GM12878 (cell line): Measurements from ENCODE around the gene NCKAP5.

ENCODE experiments used
- EP300 ChIP-seq, 2 experiments: fragments of 150-350 bp in 1 of 2; IDR thresholded peaks; 2 replicates each; pipeline ENCODE4 v1.6.1; 2011 to 2012; ENCODE audit warnings: low read depth in 2 of 2, low read length in 2 of 2, borderline replicate concordance in 1 of 2, improper control_type of control experiment in 1 of 2, inconsistent platforms in 1 of 2; ENCODE audit not compliant: control insufficient read depth in 1 of 2
- ESRRA ChIP-seq: IDR thresholded peaks from 2 replicates; pipeline ENCODE4 v1.6.1; 2012; ENCODE audit warnings: mild to moderate bottlenecking, low read length, improper control_type of control experiment
- EZH2 ChIP-seq: IDR thresholded peaks from 2 replicates; pipeline ENCODE4 v1.6.1; 2012; ENCODE audit warnings: low read depth, mild to moderate bottlenecking, control low read depth, inconsistent platforms, low read length, borderline replicate concordance; ENCODE audit not compliant: control insufficient read depth
- GABPA ChIP-seq: IDR thresholded peaks from 2 replicates; pipeline ENCODE4 v1.6.1; 2014; ENCODE audit warnings: antibody characterized with exemption, low read depth, mild to moderate bottlenecking, inconsistent platforms
- GATAD2B ChIP-seq: fragments of 450-650 bp; conservative IDR thresholded peaks from 2 replicates; pipeline ENCODE4 v1.6.1; 2017; ENCODE audit warnings: low read depth, mild to moderate bottlenecking, moderate library complexity
- NR2C2 ChIP-seq: IDR thresholded peaks from 2 replicates; pipeline ENCODE4 v1.6.1; 2011; ENCODE audit warnings: borderline replicate concordance, low read depth; ENCODE audit not compliant: control insufficient read depth, insufficient read length
- POLR2A ChIP-seq: IDR thresholded peaks from 2 replicates; pipeline ENCODE4 v1.6.1; 2011; ENCODE audit warnings: low read depth, mild to moderate bottlenecking, low read length
- POLR2AphosphoS5 ChIP-seq: IDR thresholded peaks from 2 replicates; pipeline ENCODE4 v1.6.1; 2011; ENCODE audit warnings: mild to moderate bottlenecking, low read length, inconsistent platforms
- SIX5 ChIP-seq: IDR thresholded peaks from 2 replicates; pipeline ENCODE4 v1.6.1; 2011; ENCODE audit warnings: mild to moderate bottlenecking, low read depth, low read length, moderate library complexity; ENCODE audit not compliant: severe bottlenecking
- SP1 ChIP-seq: IDR thresholded peaks from one replicate; pipeline ENCODE4 v1.6.1; 2011; ENCODE audit warnings: low read depth, low read length
- TF ChIP-seq, protein P1 (sequence below): IDR thresholded peaks from 2 replicates; pipeline ENCODE4 v1.6.1; 2011; ENCODE audit warnings: low read depth, low read length, improper control_type of control experiment, borderline replicate concordance
- TF ChIP-seq, protein P2 (sequence below), 3 experiments: IDR thresholded peaks in 2 of 3; conservative IDR thresholded peaks in 1 of 3; 2 replicates each; pipeline ENCODE4 v1.5.1; 2011; ENCODE audit warnings: low read depth in 3 of 3, low read length in 3 of 3, mild to moderate bottlenecking in 3 of 3, control low read depth in 2 of 3, moderate library complexity in 2 of 3, inconsistent platforms in 1 of 3, mixed read lengths in 1 of 3; ENCODE audit not compliant: control insufficient read depth in 2 of 3, insufficient read depth in 1 of 3; ENCODE audit errors: extremely low read depth in 1 of 3

- no peak for TF ChIP-seq POLR2A
- no peak for TF ChIP-seq SIX5
- TF ChIP-seq ESRRA, result no peak
- TF ChIP-seq GATAD2B, result no peak
- TF ChIP-seq SP1, result no peak
- TF ChIP-seq, protein P1, sequence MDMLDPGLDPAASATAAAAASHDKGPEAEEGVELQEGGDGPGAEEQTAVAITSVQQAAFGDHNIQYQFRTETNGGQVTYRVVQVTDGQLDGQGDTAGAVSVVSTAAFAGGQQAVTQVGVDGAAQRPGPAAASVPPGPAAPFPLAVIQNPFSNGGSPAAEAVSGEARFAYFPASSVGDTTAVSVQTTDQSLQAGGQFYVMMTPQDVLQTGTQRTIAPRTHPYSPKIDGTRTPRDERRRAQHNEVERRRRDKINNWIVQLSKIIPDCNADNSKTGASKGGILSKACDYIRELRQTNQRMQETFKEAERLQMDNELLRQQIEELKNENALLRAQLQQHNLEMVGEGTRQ, result no peak
- no peak for TF ChIP-seq POLR2AphosphoS5
- no peak for TF ChIP-seq EZH2
- TF ChIP-seq, protein P2, sequence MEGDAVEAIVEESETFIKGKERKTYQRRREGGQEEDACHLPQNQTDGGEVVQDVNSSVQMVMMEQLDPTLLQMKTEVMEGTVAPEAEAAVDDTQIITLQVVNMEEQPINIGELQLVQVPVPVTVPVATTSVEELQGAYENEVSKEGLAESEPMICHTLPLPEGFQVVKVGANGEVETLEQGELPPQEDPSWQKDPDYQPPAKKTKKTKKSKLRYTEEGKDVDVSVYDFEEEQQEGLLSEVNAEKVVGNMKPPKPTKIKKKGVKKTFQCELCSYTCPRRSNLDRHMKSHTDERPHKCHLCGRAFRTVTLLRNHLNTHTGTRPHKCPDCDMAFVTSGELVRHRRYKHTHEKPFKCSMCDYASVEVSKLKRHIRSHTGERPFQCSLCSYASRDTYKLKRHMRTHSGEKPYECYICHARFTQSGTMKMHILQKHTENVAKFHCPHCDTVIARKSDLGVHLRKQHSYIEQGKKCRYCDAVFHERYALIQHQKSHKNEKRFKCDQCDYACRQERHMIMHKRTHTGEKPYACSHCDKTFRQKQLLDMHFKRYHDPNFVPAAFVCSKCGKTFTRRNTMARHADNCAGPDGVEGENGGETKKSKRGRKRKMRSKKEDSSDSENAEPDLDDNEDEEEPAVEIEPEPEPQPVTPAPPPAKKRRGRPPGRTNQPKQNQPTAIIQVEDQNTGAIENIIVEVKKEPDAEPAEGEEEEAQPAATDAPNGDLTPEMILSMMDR (IDR thresholded peaks at IDR 0.05 in 2 of 3, conservative IDR thresholded peaks at IDR 0.05 in 1 of 3; ENCODE audit: control insufficient read depth in 2 of 3, extremely low read depth in 1 of 3, insufficient read depth in 1 of 3, low read depth in 3 of 3, low read length in 3 of 3), result no peak
- no peak for TF ChIP-seq GABPA
- no peak for TF ChIP-seq EP300 (IDR thresholded peaks at IDR 0.05; ENCODE audit: borderline replicate concordance in 1 of 2, control insufficient read depth in 1 of 2, low read depth in 2 of 2, low read length in 2 of 2)
- TF ChIP-seq NR2C2, result no peak
Measured at GRCh38 chr2:132733094-132733493, 835.2 kb downstream of the NCKAP5 start.
